Stimulated activated CD4-positive, alpha-beta T cell treated with anti-CD3 and anti-CD28 coated beads, Interleukin-4, amount 100 ng/mL, for 4 hours (primary cell): Measurements from ENCODE around the gene INPP5A.
"Not testable (repeated sequence)": the region's sequence is repeated elsewhere in the genome, so short reads cannot be mapped to it uniquely, and the experiment has no call there.

Experiments
- DNase-seq, 2 experiments: peaks; one replicate each; pipeline ENCODE4 v3.0.0-alpha.2; 2020

INPP5A gene

DNA sequence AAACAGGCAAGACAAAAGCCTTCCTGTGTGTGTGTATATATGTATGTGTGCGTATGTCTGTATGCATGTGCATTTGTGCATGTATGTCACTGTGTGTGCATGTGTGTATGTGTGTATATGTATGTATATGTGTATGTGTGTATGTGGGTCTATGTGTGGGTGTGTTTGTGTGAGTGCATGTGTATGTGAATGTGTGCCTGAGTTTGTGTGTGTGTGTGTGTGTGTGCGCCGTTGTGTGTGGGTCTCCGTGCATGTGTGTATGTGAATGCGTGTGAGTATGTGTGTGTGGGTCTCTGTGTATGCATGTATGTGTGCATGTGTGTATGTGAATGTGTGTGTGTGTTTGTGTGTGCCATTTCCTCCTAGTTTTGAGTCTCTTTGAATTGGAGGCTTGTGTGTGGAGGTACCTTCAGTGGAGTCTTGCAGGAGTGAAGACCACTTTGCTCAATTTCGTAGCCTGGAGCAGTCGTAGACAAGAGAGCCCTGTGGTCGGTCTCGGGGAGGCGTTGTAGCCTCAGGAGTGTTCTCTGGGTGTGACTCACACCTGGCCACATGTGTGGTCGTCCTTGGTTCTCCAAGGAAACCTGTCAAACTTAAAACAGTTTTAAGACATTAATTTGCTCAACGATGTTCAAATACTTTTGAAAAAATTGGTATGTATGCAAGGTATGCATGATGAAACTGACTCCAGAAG is 28.1 kb downstream of the INPP5A start:
- no peak for DNase-seq

GRCh38 chr10:132566892-132567291 is 29.3 kb downstream of the INPP5A start:
- no peak for DNase-seq

- DNase-seq = no peak
These were observed 32.7 kb downstream of the INPP5A start for GRCh38 chr10:132570265-132570664.

DNA sequence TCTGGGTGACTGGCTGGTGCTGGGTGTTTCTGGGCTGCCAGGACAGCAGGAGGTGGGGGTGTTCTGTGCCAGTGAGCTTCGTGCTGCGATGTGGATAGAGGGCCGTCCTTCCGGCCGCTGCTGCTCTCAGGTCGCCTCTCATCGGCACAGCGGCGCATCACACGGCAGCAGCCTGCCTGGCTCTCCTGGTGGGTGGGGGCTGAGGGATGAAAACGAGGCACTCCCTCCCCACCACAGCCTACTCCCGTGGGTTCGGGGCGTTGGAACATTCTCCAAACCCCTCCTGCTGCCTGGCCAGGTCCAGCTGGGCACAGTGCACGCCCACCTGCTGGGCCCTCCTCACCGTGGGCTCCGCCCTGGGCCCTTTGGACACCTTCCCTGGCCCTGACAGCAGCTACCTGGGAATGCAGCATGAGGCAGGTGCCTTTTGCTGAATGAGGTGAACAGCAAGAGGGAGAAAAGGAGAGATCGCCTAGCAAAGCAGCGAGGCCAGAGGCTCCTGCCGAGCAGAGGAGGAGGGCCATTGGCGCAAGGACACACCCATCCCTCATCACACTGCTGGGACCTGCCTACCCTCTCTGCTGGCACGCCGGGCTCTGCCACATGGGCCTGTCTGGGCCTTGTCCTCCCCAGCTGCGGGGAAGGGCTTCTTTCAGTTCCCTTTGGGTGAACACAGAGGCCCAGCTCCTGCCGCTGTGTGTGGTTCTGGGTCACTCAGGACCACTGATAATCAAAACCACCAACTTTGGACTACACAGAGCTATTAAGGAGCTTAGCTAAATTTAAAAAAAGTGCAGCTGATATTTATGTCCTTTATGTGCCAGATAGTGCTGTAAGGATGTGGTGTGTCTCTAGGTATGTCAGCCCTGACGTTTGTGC is 33.4 kb downstream of the INPP5A start:
- DNase-seq = no peak

- peak; percentile 26 to 51 for DNase-seq
These were observed 34.3 kb downstream of the INPP5A start for GRCh38 chr10:132571650-132572544.

DNA sequence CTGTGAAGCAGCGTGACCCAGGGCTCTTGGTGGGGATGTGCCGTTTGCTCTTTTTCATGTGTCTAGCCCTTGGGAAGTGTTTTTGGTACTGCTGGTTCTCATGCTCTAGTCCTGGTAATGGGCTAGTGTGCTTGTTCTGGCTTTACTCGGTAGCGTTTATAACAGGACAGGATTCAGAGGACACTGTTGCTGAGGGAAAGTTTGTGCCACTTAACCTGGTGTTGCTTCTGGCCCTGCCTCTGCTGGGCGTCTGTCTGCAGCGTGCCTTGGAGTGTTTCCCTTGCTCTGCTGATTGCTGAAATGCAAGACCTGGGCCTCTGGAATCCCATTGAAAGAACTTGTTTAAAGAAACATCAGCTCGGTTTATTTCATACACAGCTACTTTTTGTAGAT is 35.0 kb downstream of the INPP5A start:
- no peak for DNase-seq

- not testable (repeated sequence) for DNase-seq
These were observed 35.4 kb downstream of the INPP5A start for GRCh38 chr10:132572946-132573345.

DNA sequence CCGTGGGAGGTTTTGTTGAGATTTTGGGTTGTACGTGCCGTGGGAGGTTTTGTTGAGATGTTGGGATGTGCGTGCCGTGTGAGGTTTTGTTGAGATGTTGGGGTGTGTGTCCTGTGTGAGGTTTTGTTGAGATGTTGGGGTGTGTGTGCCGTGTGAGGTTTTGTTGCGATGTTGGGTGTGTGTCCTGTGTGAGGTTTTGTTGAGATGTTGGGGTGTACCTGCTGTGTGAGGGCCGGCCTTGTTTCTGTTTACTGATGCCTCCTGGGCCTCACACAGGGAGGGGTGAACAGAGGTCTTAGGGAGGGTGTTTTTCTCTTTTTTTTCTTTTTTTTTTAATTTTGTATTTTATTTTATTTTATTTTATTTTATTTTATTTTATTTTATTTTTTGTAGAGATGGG is 36.7 kb downstream of the INPP5A start:
- no peak for DNase-seq

GRCh38 chr10:132574783-132575319 is 37.3 kb downstream of the INPP5A start:
- DNase-seq = no peak

GRCh38 chr10:132575320-132576201 is 38.0 kb downstream of the INPP5A start:
- no peak for DNase-seq

DNA sequence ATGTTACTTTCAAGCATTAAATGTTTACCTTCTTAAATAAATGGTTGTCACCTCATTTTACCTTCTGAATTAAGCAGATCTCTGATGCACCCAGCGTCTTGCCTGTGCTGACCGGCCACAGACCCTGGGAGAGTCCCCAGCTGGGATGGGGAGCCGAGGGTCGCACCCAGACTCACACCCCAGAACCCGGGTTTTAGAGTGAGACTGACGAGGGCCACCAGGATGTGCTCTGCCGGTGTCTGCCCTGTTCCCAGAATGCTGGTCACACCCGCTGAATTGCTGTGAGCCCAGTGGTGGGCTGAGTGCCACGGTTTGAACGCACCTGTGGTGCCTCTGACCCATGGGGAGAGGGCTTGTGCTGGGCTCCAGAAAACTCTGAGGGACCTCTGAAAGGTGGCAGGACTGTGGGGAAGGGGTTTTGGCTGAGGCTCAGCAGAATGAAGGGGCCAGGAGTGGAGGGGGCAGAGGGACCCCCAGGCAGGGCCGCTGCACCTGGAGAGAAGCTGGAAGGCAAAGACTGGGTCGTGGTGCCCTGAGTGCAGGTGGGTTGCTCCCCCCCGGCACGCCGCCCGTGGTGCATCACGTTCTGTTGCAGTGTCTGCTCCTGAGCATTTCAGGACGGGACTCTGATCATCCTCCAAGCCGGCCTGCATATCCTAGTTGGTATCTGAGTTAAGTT is 39.2 kb downstream of the INPP5A start:
- DNase-seq = no peak

DNA sequence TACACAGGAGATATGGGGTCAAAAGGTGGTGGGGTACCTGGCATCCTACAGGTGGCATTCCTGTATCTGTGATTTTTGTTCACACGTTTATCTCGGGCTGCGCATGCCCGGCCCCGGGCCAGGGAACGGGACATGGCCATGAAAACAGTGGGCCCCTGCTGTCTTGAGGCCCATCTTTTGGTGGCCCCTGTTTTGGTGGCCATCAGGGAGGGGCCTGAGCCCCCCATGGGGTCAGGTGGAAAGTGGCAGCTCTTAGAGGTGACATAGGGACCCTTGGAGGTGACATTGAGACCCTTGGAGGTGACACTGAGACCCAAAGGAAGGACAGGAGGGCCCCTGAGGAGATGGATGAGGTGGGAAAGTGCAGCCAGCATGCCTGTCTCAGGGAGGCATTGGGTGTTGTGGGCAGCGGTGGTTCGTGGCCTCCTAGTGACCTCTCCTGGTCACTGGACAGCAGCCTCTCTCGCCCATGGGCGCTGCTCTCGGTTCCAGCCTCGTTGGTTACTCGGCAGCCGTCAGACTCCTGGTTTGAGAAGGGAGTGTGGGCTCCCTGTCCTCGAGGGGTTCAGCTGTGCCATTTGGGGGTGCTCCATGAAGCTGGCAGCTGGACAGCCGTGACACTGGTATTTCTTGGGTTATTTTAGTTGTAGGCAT is 39.9 kb downstream of the INPP5A start:
- DNase-seq = no peak

- DNase-seq = no peak
These were observed 40.8 kb downstream of the INPP5A start for GRCh38 chr10:132578287-132578951.

GRCh38 chr10:132579027-132579859 is 41.7 kb downstream of the INPP5A start:
- no peak for DNase-seq

DNA sequence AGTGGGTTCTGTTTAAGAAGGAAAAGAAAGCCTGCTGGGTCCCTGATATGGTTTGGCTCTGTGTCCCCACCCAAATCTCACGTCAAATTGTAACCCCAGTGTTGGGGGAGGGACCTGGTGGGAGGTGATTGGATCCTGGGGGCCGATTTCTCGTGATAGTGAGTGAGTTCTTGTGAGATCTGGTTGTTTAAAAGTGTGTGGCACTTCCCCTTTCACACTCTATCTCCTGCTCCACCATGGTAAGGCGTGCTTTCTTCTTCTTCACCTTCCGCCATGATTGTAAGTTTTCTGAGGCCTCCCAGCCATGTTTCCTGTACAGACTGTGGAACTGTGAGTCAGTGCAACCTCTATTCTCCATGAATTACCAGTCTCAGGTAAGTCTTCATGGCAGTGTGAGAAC is 42.6 kb downstream of the INPP5A start:
- no peak for DNase-seq

- no peak for DNase-seq
These were observed 43.0 kb downstream of the INPP5A start for GRCh38 chr10:132580617-132581016.

GRCh38 chr10:132582137-132582536 is 44.5 kb downstream of the INPP5A start:
- DNase-seq = no peak

DNA sequence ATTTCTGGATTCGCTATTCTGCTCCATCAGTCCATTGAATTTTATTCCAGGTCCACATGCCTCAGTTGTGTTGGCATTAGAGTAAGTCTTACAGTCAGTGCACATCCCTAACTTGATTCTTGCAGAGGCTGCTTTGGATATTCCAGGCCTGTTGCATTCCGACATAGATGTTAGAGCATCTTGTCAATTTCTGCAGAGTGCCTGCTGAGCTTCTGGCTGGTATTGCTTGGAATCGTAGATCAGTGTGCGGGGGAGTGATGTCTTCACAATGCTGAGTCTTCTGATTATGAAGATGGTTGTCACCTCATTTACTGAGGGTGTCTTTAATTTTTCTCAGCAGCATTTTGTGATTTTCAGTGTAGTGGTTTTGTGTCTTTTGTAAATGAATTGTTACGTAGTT is 45.2 kb downstream of the INPP5A start:
- DNase-seq = no peak

DNA sequence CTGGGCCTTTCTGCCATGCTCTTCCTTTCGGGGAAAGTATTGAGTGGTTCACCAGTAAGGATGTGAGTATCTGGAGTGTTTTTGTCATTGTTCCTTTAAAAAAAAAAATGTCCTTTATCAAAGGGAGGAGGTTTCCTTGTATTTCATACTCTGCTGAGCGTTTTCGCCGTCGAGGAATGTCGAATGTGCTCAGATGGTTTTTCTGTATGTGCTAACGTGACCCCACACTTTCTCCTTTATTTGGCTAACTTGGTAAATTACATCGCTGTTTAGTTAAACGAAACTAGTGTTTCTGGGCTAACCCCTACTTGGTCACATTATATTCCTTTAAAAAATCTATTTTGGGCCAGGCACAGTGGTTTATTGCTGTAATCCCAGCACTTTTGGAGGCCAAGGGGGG is 45.9 kb downstream of the INPP5A start:
- DNase-seq = no peak
